ENCODE measurements around the gene CRIM1. TPM values are rescaled to one million over a fixed set of nuclear protein-coding genes. Genes with fewer than 3 reads are reported as not detected.
A peak's percentile ranks its signal among the peaks of the same experiment; 100 is the strongest.

Gene CRIM1
- total RNA-seq, 1 donor from 2014 or later = 30.3 TPM

DNA sequence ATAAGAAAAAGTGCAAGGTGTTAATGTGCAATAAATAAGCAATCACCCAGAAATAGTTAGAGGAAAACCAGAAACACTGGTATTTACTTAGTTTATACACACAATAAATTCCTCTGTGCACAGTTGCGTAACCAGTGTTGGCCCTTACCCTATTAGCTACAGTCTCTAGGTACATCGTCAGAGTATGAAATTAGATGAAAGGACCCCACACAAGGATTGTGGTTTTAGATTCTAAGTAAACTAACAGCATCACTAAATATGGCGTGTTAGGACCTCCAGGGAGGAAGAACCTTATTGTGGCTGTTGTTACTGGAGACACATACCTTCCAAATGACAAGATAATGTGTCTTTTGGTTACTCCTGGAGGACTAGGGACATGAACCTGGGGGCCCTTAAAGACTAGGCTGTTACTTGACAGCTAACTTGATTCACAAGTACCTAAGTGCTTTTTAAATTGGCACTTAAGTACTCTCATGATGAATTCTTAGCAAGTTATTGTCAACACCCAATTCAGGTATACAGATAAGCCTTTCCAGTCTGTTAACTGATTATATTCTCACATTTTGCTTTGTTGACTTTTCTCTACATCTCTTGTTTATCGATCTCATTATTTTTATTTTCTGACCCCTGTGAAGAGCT is 127.1 kb downstream of the CRIM1 start:
- H3K4me1 Mint-ChIP-seq (ENCODE audit: unreplicated experiment) = peaks cover 29% of the 10 kb centered on the region
- H3K4me3 Mint-ChIP-seq = no peak overlapping the region
- peaks cover 34% of the 10 kb centered on the region for H3K36me3 Mint-ChIP-seq
- H3K9me3 Mint-ChIP-seq = peaks cover 4% of the 10 kb centered on the region
- H3K27ac Mint-ChIP-seq = no peak overlapping the region
- no peak for DNase-seq (ENCODE audit: extremely low spot score, unreplicated experiment)
- no peak for TF ChIP-seq CTCF (conservative IDR thresholded peaks at IDR 0.05)
- H3K27me3 Mint-ChIP-seq = no peaks in the 10 kb centered on the region

- Mint-ChIP-seq H3K27ac (no peak overlapping the region), H3K36me3 (peaks cover 28% of the 10 kb centered on the region), H3K4me3 (no peak overlapping the region), H3K9me3 (peaks cover 4% of the 10 kb centered on the region), H3K4me1 (ENCODE audit: unreplicated experiment) (peaks cover 29% of the 10 kb centered on the region), H3K27me3 (no peaks in the 10 kb centered on the region)
- DNase-seq (ENCODE audit: extremely low spot score, unreplicated experiment) = no peak
- no peak for TF ChIP-seq CTCF (conservative IDR thresholded peaks at IDR 0.05)
Measured at GRCh38 chr2:36483290-36483689, 127.7 kb downstream of the CRIM1 start.

DNA sequence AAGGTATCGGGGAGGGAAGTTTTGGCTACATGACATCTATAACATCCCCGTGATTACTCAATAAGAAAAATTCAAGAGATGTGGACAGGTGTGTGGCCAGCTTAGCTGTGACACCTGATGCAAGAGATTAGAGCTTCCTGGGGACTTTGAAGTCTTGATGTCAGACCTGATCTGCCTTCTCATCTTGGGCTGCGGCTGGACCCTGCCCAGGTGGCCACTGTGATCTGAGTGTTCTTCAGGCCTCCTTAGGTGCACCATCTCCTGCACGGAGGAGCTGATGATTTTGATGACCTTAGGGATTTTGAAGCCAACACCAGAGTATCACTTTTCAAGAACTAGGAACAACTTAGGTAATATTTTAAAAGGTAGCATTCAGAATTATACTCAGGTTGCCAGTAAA is 128.9 kb downstream of the CRIM1 start:
- no peak overlapping the region for H3K27ac Mint-ChIP-seq
- H3K4me3 Mint-ChIP-seq = no peak overlapping the region
- H3K27me3 Mint-ChIP-seq = no peaks in the 10 kb centered on the region
- TF ChIP-seq CTCF (conservative IDR thresholded peaks at IDR 0.05) = no peak
- peaks cover 29% of the 10 kb centered on the region for H3K36me3 Mint-ChIP-seq
- H3K9me3 Mint-ChIP-seq = peaks cover 4% of the 10 kb centered on the region
- peaks cover 31% of the 10 kb centered on the region for H3K4me1 Mint-ChIP-seq (ENCODE audit: unreplicated experiment)
- DNase-seq (ENCODE audit: extremely low spot score, unreplicated experiment) = no peak

DNA sequence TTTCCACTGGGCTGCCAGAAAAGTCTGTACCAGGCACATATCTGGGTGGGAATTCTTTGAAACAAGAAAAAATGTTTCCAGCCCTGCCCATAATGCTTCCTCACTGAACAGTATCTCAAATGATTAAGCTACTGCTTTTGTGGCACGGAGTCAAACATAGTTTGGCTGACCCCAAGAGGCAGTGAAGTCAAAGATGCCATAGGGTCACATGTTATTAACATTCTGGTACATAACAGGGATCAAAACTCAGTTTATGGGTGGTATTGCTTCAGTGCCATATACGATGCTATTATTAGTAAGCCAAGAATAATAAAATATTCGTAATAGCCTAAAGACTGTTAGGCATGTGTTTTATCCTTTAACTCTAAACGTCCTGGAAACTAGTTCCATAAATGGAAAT is 129.9 kb downstream of the CRIM1 start:
- Mint-ChIP-seq H3K27me3 (no peaks in the 10 kb centered on the region), H3K36me3 (peaks cover 30% of the 10 kb centered on the region), H3K4me3 (no peak overlapping the region), H3K4me1 (ENCODE audit: unreplicated experiment) (peaks cover 34% of the 10 kb centered on the region), H3K27ac (no peak overlapping the region), H3K9me3 (peaks cover 4% of the 10 kb centered on the region)
- TF ChIP-seq CTCF (conservative IDR thresholded peaks at IDR 0.05) = no peak
- no peak for DNase-seq (ENCODE audit: extremely low spot score, unreplicated experiment)

- Mint-ChIP-seq H3K4me3 (peak overlapping the region; percentile 1), H3K27me3 (no peaks in the 10 kb centered on the region), H3K27ac (peak overlapping the region; percentile 11), H3K4me1 (ENCODE audit: unreplicated experiment) (peaks cover 34% of the 10 kb centered on the region), H3K9me3 (peaks cover 4% of the 10 kb centered on the region), H3K36me3 (peaks cover 29% of the 10 kb centered on the region)
- no peak for TF ChIP-seq CTCF (conservative IDR thresholded peaks at IDR 0.05)
- no peak for DNase-seq (ENCODE audit: extremely low spot score, unreplicated experiment)
Measured at GRCh38 chr2:36486521-36487044, 131.0 kb downstream of the CRIM1 start.

All from type B pancreatic cell (in vitro differentiated cells).